HG03439 (cell line): ENCODE results near the gene PPP1R37.
"Not testable (repeated sequence)": the region's sequence is repeated elsewhere in the genome, so short reads cannot be mapped to it uniquely, and the experiment has no call there.

Source experiments
- ATAC-seq: cut with Tn5 transposase; IDR thresholded peaks from one replicate; pipeline ENCODE4 v1.9.1; 2021; ENCODE audit warnings: mild to moderate bottlenecking, moderate library complexity; ENCODE audit not compliant: unreplicated experiment

The PPP1R37 gene

DNA sequence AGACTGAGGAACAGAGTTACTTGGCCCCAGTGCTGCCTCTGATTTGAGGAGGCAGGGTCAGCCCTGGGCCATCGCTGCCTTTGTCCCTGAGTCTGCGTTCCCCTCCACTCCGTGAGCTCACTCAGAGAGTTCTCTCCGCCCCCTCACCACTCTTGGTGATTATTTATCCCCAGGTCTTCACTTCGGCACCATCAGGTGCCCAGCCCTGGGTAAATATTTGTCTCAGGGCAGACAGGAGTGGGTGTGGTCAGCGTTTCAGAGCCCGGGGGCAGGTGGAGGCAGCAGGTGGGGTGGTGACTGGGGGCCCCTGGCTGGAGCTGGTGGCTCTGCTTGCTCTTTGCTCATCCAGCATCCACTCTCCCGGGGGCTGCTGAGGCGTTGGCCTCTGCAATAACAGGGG lies 20.6 kb downstream of the PPP1R37 start:
- no peak for ATAC-seq

DNA sequence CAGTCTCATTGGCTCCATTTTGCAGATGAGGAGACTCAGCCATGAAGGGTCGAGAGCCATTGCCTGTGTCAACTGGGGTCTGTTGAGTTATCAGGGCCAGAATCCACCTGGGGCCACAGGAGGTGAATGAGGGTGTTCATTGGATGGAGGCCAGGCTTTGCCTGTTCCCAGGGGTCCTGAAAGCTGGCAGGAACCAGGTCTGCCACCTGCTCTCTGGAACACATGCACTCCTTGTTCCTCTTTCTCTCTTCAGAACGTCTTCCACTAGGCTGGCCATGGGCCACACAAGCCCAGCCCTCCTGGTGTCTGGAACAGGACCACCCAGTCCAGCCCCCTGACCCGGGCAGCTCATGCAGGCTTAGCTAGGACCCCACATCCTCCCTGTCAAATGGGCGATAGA lies 21.1 kb downstream of the PPP1R37 start:
- no peak for ATAC-seq

GRCh38 chr19:45115809-45116615 lies 23.0 kb downstream of the PPP1R37 start:
- no peak for ATAC-seq

- ATAC-seq, result no peak
Measured at GRCh38 chr19:45117167-45117594, 24.2 kb downstream of the PPP1R37 start.

- ATAC-seq, result no peak
Measured at GRCh38 chr19:45117671-45118070, 24.7 kb downstream of the PPP1R37 start.

- no peak for ATAC-seq
Measured at GRCh38 chr19:45118106-45118505, 25.1 kb downstream of the PPP1R37 start.

GRCh38 chr19:45118591-45119355 lies 25.8 kb downstream of the PPP1R37 start:
- ATAC-seq, result not testable (repeated sequence)

DNA sequence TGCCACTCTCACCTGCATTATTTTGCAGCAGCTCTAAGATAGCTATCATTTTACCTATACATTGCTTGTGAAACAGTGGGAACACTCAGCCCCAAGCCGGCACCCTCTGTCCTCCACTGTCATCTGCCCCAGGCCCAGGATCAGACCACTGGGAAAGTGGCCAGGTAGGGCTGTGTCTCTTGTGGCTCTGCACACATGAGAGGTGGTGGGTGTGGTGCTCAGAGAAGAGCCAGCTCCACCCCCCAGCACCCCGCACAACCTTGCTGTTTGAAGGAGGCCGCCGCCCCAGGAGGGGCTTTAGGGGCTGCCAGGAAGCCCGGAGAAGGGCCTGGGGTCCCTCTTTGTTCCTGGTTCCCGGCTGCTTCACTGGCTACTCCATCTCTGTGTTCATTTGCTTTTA lies 26.6 kb downstream of the PPP1R37 start:
- no peak for ATAC-seq

DNA sequence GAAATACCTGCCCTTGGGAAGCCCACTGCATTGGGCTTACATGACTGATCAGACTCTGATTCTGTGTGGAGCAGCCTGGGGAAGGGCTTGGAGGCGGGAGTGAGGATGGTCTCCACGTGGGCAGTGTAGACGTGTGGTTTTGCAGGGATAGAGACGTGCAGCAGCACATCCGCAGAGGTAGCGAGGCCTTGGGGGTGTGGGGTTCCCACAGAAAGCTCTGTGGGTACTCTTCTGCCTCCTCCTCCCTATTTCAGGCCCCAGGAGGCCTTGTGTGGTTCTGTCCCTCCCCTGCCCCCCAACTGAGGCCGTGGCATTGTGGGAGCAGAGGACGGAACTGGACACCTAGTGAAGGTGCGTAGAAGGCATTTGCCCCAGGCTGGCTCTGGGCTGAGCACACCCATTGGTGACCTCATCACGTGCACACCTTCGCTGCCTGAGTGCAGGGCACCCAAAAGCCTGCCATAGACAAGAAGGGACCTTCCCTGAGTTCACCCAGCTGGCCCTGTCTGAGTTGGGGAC lies 28.9 kb downstream of the PPP1R37 start:
- no peak for ATAC-seq

DNA sequence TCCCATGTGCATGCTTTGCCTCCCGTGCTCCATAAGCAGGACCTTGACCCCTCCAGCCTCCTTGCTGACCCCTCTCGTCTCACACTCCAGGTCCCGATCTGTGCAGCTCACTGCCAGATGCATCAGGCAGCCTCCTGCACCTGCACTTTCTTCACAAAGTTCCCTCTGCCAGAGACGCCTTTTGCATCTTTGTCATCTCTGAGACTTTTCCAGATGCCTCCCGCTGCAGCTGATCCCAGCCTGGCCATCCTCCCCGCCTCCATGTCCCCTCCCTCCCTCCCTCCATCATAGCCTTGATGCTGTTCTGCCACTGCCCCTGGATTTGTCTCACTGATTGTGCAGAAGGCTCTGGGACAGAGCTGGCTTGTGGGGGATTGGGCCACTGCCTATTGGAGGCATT lies 29.9 kb downstream of the PPP1R37 start:
- no peak for ATAC-seq

DNA sequence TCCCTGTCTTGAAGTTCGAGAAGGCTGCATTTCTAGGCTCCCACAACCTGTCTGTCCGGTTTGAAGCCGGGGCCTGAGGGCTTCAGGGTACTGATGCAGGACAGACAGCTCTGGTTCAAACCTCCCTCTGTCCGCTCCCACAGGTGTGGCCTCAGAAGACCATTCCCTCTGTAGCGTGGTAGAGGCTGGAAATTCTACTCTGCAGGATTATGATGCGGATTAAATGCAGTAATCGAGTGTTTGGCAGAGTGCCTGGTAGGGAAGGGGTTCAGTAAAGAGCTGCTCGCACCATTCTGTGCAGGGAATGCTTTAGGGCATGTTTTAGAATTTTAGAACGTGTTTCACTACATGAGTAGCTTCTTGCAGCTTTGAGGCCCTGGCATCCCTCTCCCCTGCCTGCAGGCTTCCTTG lies 30.5 kb downstream of the PPP1R37 start:
- ATAC-seq, result no peak

DNA sequence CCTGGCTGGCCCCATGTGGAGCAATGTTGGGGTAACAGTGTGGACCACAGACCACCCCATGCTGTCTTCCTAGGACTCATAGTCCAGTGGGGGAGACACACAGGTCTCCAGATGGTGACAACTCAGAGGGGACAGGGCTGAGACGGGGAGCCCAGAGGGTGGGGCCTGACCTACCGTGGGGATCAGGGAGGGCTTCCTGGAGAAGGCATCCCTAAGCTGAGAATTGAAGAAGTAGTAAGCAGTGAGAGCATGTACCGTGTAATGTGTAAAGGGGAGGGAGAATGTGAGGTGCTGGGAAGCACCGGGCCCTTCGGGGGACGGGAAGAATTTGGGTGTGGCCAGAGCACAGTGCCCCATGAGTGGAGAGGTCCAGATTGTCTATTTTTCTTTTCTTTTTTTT lies 31.0 kb downstream of the PPP1R37 start:
- no peak for ATAC-seq

GRCh38 chr19:45125360-45125759 lies 32.4 kb downstream of the PPP1R37 start:
- no peak for ATAC-seq

DNA sequence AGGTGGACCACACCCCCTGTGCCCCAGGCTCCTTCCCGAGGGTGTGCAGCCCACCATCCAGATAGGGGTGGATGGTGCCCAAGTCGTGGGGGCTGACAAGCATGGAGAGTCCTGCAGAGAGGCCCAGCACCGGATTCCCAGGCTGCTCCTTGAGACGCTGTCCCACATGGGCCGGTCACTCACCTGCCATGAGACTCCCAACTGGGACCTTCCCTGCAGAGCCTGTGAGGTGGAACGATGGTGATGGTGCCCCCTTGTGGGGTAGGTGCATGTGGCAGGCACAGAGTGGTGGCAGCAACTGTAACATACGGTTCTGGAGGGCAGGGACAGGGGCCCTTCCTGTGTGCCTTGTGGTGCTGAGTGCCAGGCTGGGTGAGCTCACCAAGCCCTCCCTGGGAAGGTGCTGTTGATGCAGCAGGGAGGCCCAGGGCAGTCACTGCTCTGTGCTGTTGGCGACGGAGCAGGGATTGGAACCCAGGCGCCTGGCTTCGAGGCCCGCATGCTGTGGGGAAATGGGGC lies 33.1 kb downstream of the PPP1R37 start:
- ATAC-seq, result no peak

- ATAC-seq, result no peak
Measured at GRCh38 chr19:45126654-45127053, 33.7 kb downstream of the PPP1R37 start.

GRCh38 chr19:45128146-45128545 lies 35.2 kb downstream of the PPP1R37 start:
- ATAC-seq, result no peak

DNA sequence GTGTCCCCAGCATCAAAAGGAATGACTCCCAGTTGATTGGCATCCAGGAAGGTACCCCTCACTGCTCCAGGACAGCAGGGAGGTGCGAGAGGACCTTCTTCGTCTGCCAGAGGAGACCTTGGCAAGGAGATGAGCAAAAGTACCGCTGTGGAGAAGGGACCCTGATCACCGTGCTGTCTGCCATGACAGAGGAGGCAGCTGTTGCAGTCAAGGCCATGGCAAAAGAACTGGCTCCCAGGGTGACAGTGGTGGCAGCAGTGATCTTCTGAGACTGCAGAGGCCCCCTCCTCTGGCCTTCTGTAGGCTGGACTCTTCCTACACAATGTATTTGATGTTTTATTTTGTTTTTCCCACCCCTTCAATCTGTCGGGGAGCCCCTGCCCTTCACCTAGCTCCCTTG lies 35.8 kb downstream of the PPP1R37 start:
- ATAC-seq, result no peak

DNA sequence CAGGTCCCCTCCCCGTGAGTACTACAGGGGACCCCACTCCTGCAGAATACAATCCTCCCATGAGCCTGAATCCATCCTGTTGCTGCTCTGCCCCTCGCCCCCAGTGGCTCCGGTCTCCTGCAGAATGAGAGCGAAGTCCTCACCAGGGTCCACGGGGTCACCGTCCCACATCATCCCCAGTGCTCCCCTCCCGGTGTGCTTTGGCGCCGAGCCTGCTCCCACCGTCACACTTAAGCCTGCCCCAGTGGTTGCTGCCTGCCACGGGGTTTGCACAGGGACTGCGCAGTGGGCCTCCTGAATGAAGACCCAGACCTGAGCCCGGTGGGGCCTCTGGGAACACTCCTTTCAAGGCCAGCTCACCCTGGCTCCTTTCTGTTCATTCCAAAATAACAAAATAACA lies 37.3 kb downstream of the PPP1R37 start:
- ATAC-seq, result no peak

DNA sequence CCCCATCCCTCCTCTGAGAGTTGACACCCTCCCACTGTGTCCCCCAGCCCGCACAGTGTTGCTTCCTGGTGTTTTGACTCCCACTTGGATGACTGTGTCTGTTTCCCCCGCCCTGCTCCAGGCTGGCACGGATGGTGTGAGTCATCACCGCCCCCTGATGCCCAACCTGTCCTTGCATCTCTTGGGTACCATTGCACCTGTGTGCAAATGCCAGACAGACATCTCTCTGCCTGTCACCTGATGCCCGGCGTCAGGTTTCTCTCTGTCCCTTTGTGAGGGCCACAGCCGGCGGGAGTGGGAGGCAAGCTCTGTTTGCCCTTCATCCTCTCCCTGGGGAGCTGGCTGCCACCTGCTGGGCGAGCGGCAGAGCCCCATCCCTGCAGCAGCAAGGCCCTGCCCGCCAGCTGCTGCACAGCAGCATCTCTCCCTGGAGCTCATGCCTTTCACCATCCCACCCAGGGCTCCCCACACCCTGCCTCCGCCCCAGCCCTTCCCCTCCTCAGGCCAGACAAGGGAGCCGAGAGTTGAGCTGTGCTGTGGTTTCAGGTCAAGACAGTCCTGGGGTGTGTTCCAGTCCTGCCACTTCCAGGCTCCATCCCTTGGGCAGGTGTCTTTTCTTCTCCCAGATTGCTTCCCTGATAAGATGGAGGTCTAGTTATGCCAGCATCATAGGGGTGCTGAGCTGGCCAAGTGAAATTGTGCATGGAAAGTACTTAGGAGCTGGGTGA lies 38.1 kb downstream of the PPP1R37 start:
- ATAC-seq, result no peak

- no peak for ATAC-seq
Measured at GRCh38 chr19:45133661-45134060, 40.7 kb downstream of the PPP1R37 start.
